EL (cell line): ENCODE measurements around the gene SHISA6.

Experiments used
- DNase-seq: peaks from one replicate; pipeline ENCODE4 v3.0.0-alpha.2; 2016

Gene SHISA6

DNA sequence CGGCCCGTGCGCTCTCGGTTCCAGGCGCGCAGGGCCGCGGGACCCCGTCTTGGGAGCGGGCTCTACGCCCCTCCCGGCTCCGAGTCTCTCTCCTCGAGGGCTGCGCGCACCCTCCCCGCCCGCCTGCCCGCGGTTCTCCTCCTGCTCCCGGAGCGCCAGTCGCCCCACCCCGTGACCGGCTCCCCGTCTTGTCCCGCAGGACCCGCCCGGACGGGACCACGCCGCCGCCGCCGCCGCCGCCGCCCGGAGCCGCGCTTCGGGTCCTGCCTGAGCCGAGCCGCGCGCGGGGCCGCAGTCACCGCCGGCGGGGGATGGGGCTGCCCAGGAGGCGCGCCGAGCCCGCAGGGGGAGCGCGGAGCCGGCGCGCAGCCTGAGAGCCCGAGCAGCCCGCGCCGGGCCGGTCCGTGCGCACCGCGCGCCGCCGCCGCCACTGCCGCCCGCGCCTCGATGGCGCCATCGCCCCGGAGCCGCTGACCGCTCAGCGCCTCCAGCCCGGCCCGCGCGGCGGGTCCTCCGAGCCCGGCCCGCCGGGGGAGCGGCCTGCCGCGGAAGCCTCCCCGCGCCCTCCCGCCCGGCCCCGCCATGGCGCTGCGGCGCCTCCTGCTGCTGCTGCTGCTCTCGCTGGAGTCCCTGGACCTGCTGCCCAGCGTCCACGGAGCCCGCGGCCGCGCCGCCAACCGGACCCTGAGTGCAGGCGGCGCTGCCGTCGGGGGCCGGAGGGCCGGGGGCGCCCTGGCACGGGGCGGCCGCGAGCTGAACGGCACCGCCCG lies at the start of gene SHISA6:
Gene SHISA6, plus strand, starts transcription at position 373 of the 770 bp plus-strand sequence.
- DNase-seq: no peak

DNA sequence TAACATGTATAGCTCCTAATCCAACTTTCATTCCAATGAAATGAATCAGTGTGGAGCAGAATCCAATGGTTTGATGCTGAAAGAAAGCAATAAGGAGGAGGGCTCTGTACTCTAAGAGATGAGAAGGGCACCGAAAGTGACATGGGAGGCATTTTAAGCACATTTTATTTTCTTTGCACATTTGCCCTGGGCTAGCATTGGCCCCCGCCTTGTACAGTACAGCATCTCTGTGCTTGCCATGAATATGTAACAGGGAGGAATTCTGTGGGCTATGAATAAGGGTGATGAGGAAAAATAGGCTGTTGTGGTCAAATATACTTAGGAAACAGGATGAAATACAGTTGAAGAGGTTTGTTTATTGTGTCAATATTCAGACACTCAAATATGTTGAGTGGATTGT lies 45.2 kb upstream of the SHISA6 start:
- no peak for DNase-seq

- DNase-seq: no peak
These were observed 36.0 kb upstream of the SHISA6 start for GRCh38 chr17:11204991-11205390.

DNA sequence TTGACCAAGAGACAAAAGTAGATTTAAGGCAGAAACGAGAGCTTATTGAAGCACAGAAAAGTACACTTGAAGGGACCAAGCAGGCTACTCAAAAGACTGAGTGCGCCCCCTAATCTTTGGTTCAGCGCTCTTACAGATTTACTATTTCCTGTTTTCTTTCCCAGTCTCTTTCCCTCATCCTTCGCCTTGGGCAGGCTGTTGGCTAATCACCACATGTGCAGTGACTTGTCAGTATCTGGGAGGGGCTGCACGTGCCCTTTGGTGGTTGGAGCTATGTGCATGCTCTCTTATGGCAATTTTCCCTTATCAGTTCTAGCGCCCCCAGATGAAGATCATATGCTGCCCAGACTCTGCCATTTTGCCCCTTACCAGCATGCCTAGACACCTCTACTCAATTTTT lies 35.4 kb upstream of the SHISA6 start:
- no peak for DNase-seq

GRCh38 chr17:11209906-11210305 lies 31.1 kb upstream of the SHISA6 start:
- no peak for DNase-seq

GRCh38 chr17:11212792-11213191 lies 28.2 kb upstream of the SHISA6 start:
- no peak for DNase-seq

GRCh38 chr17:11216976-11217375 lies 24.0 kb upstream of the SHISA6 start:
- no peak for DNase-seq

GRCh38 chr17:11221196-11221595 lies 19.8 kb upstream of the SHISA6 start:
- no peak for DNase-seq

DNA sequence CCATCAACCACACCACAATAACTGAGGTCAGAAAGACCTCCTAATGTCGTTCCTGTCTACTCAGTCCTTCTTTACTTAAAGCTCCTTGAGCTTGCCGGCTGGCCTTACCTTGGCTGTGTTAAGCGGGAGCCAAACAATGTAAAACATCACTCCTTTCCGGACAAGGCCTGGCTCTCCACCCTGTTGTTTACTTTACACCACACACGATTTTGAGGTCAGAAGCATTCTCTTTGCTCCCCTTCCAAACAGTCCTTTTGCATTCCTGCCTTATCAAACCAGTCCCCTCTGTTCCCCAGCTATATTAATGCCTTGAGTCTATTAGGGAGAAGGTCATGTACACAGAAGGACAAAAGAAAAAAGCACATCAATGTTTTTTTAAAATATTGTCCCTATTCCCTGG lies 19.3 kb upstream of the SHISA6 start:
- no peak for DNase-seq

- DNase-seq: no peak
These were observed 2.3 kb upstream of the SHISA6 start for GRCh38 chr17:11238705-11239104.

GRCh38 chr17:11239379-11239970 lies 1.5 kb upstream of the SHISA6 start:
- DNase-seq: no peak

DNA sequence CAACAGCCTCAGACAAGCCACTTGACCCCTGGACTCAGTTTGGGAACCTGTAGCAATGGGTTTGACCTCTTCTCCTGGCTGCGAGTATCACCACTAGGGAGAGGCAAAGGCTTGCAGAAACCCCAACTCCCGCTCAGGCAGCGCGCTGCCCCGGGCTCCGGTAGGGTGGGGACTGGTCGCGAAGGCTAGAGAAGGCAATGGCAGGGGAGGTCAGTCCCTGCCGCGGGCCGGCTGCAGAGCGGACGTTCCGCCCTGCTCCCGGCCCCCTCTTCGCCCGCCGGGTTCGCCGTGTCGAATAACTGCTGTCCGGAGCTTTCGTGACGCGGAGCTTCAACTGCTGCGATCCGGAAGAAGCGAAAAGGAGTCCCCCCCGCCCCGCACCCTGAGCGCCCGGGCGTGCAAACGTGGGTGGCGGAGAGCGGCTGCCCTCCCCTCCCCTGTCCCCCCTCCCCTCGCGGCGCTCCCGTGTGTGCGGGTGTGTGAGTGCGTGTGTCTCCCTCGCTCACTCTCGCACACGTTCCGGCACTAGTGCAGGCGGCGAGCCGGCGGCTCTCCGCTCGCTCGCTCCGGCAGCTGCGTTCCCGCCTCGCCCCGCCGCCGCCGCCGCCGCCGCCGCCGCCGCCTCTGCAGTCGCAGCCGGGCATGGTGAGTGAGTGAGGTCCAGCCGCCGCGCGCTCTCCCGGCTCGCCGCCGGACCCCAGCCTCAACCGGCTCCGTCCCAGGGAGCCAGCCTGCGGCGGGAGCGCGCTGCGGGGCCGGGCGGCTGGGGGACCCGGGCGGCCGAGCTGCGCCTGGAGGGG lies 772 bp upstream of the SHISA6 start:
- DNase-seq: no peak

DNA sequence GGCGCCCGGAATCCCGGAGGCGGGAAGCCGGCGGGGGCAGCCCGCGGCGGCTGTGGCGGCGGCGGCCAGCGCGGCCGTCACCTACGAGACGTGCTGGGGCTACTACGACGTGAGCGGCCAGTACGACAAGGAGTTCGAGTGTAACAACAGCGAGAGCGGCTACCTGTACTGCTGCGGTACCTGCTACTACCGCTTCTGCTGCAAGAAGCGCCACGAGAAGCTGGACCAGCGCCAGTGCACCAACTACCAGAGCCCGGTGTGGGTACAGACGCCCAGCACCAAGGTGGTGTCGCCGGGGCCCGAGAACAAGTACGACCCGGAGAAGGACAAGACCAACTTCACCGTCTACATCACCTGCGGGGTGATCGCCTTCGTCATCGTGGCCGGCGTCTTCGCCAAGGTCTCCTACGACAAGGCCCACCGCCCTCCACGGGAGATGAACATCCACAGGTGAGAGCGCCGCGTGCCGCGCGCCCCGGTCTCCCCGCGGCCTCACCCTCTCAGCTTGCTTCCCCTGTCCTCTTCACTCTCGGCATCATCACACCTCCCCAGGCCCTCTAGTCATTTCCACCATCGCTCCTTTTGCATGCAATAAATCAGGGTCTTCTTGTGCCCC lies 706 bp downstream of the SHISA6 start:
- no peak for DNase-seq

- DNase-seq: no peak
These were observed 1.4 kb downstream of the SHISA6 start for GRCh38 chr17:11242411-11242810.

DNA sequence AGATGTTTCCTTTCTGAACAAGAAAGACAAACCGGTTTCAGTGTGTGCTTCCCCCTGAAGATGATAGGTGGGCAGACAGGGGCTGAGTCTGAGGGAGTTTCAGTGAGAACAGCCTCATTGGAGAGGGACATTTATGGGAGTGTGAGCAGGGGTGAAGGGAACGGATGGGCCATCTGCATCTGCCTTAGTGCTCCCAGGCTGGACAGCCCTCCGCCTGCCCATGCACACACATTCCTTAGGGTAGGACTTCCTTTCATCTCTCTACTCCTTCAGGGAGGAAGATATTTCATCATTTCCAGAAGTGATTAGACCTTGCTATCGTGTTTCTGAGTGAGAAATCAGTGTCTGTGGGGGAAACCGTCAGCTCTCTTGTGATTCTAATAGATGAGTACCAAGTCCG lies 3.8 kb downstream of the SHISA6 start:
- no peak for DNase-seq

- DNase-seq: no peak
These were observed 4.2 kb downstream of the SHISA6 start for GRCh38 chr17:11245187-11245586.

DNA sequence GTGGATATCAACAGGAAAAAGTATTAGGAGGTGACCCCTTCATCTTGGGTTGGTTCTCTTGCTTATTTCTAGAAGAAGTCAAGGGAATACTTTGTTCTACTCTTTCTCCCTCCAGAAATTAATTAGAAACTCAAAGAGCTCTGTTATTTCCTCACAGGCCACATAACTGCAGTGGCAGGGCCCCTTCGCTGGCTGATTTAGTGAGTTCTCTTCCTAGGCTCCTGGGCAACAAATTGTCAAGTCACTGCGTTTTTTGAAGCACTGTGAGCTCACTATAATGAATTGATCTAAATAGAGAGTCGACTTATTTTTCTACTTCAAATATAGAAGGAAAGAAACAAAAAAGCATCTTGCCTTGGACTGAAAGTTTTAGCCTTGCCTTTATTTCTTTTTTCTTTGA lies 4.8 kb downstream of the SHISA6 start:
- no peak for DNase-seq

DNA sequence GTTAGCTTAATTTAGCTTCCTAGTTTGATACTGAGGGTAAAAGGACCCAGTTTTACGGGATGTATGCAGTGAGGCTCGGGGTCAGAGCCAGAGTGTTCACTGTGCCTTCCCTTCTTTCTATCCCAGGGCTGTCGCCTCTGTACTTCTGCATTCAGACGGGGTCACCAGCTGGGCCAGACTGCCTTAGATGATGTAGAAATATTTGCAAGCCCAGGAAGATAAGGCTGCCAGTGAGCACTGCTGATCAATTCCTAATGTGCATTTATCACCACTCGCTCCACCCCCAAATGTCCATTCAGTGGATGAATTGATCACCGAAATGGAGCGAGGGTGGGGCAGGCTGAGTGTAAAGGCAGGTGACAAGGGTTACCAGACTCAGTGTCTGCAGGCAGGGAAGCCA lies 9.1 kb downstream of the SHISA6 start:
- DNase-seq: no peak

DNA sequence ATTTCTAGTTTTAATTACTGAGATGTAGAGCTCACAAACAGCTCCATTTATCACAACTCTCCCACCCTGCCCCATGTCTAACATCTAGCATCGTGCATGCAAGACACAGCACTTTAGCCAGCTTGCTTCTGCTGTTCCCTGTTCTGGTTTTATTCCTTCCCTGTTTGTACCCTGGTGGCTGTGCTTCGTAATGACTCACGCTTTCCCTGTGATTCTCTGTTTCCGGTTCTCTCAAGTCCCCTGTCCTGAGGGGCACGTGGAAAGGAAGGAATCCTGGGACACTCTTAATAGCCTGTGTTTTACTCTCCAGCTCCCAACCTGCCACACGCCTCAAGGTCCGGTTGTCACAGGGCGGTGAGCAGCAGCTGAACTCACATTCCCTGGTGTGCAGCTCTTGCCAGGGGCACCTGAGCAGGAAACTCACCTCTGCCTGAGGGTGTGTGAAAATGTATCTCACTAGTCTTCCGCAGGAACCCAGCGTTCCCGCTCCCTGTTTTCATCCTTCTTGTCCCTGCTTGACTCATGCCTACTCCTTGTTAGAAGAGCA lies 10.6 kb downstream of the SHISA6 start:
- DNase-seq: no peak

GRCh38 chr17:11252146-11252545 lies 11.1 kb downstream of the SHISA6 start:
- no peak for DNase-seq

DNA sequence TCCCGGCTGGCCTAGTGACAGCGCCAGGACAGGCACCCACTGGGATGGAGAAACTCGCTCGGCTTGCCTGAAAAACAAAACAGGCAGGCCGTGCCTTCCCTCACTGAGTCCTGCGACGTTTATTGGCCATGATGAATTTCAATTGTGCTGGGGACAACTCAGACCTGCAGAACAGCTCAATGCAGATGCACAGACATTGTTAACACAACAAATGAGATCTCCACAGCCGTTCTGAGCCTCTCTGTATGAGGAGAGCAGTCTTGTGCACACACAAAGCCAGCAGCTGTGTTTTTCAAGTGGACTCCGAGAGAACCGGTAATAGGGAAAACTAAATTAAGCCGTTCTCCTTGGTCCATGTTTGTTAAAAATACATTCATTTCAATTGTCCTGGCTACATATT lies 15.9 kb downstream of the SHISA6 start:
- no peak for DNase-seq

DNA sequence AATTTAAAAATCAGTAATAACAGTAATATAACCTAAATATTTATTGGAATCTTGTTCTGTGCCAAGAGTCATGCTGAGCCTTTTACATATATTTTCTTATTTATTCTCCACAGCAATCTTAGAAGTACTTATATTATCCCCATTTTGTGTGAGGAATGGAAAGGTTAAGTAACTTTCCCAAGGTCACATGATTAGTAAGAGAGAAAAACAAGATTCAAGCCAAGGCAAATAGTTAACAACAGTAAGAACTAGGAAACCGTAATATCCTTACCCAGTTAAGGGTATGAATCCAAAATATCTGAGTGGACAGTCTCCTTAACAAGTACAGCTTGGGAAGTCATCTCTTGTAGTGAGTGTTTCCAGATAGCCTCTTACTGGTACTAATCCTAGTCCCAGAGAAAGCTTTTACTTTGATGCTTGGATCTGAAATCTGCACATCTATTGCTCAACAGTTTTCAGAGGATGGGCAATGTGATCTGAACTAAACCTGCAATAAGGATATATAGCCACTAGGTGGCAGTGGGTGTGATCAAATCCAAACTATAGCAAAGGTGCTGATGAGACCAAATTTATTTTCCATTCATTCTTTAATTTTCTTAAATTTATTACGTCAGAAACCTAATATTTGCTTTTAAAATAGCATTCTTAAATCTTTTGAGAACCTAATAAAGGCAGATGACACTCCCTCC lies 23.3 kb downstream of the SHISA6 start:
- no peak for DNase-seq
